Gastroesophageal sphincter (tissue), 4 donors: ENCODE data around the gene DCTPP1. TPM values are rescaled to one million over a fixed set of nuclear protein-coding genes. Genes with fewer than 3 reads are reported as not detected.

Experiments used
- ATAC-seq: fragments of 150-250 bp; one replicate; pipeline ENCODE4 v1.9.1; 2016; ENCODE audit warnings: mild to moderate bottlenecking, moderate library complexity
- H3K27ac ChIP-seq, 4 donors: fragments of 200-600 bp; sonication (generic) in 3 of 4; 1 replicate in 3 of 4; 2 replicates in 1 of 4; pipeline ENCODE4 v1.5.1; 2016 to 2019
- H3K27me3 ChIP-seq: fragments of 200-600 bp; sonication (generic); one replicate; pipeline ENCODE4 v1.5.1; 2019
- H3K36me3 ChIP-seq, 2 donors: fragments of 200-600 bp; sonication (generic); one replicate each; pipeline ENCODE4 v1.5.1; 2019; ENCODE audit warnings: control low read depth in 1 of 2
- H3K4me1 ChIP-seq, 3 donors: fragments of 200-600 bp; sonication (generic); 1 replicate in 2 of 3; 2 replicates in 1 of 3; pipeline ENCODE4 v1.5.1; 2016 to 2019; ENCODE audit warnings: control low read depth in 2 of 3
- H3K4me3 ChIP-seq, 2 donors: fragments of 200-600 bp; sonication (generic); one replicate each; pipeline ENCODE4 v1.5.1; 2019; ENCODE audit warnings: mild to moderate bottlenecking in 1 of 2, moderate library complexity in 1 of 2
- H3K9me3 ChIP-seq, 3 donors: fragments of 200-600 bp; sonication (generic); one replicate each; pipeline ENCODE4 v1.5.1; 2017 to 2019; ENCODE audit warnings: control low read depth in 2 of 3
- EP300 ChIP-seq: sonication (generic); formaldehyde crosslinking; IDR thresholded peaks from one replicate; pipeline ENCODE4 v1.6.1; 2017; ENCODE audit warnings: antibody characterized with exemption, mild to moderate bottlenecking
- POLR2A ChIP-seq, 2 donors: fragments of 450-650 bp; IDR thresholded peaks; one replicate each; pipeline ENCODE4 v1.6.1; 2017; ENCODE audit warnings: antibody characterized with exemption in 2 of 2, mild to moderate bottlenecking in 2 of 2, moderate library complexity in 1 of 2
- POLR2AphosphoS5 ChIP-seq: sonication (generic); formaldehyde crosslinking; IDR thresholded peaks from one replicate; pipeline ENCODE4 v1.6.1; 2017; ENCODE audit warnings: antibody characterized with exemption
- WGBS, 2 donors: methylation state at CpG; one replicate each; pipeline ENCODE4 v1.1.5; 2018; ENCODE audit warnings: low coverage in 1 of 2; 5-methylcytosine and 5-hydroxymethylcytosine counted together
- total RNA-seq, 4 donors: library from RNA; depleted of rRNA; stranded (reverse); fragments of >200 nt; gene quantifications; one replicate each; pipeline ENCODE4 v1.1.0, GENCODE V29; 2016
- TF ChIP-seq, protein P1 (sequence below), 4 experiments: fragments of 200-600 bp in 2 of 4; fragments of 450-650 bp in 2 of 4; sonication (generic) in 1 of 4; IDR thresholded peaks; one replicate each; pipeline ENCODE4 v1.5.1; 2017 to 2019; ENCODE audit warnings: antibody characterized with exemption in 4 of 4, mild to moderate bottlenecking in 2 of 4, moderate library complexity in 2 of 4

DCTPP1 gene
- total RNA-seq, 4 donors from 2014 or later = 10.9 to 17.4 (median 13.8) TPM

DNA sequence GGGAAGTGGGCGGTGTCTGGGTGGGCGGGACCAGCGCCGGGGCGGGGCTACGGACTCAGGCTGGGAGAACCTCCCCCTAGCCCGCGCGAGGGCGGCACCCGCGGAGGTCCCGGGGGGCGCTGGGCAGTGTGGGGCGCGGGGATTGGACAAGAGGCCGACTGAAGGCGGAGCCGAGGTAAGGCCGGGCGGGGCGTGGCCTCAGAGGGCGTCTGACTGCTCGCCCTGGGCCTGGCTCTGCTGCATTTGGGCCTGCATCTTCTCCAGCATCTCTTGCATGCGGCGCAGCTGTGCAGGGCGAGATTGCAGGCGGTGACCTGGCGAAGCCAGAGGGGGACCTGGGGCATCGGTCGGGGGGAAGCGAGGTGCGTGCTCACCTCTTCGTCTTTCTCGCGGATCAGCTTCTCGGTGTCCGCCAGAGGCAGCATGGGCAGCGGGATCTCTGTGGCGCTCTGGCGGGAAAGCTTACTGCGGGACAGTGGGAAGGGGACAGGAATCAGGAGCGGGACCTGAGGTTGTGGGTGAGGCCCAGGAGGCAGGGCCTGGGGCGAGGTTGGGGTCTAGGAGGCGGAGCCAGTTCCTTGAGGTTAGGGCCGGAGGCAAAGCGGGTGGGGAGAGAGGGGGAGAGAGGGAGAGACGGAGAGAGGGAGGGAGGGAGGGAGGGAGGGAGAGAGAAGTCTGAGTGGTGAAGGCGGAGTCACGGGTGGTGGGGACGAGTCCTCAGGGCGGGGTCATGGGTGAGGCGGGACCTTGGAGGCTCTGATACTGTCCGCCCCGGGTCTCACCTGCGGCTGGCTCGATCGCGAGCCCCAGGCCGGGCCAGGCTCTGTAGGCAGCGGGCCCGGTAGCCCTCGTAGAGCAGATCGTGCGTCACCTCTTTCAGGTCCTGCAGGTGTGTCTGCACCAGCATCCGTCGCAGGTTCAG lies 51.3 kb downstream of the DCTPP1 start:
- peak overlapping the region; percentile 44 to 68 for H3K4me3 ChIP-seq
- 0 to 20% methylated on average over 1 of the region's 67 CpGs for WGBS, 2 donors
- ATAC-seq = peak; percentile 95
- peak overlapping the region; percentile 90 to 100 (median 99) for H3K27ac ChIP-seq
- no peaks in the 10 kb centered on the region for H3K27me3 ChIP-seq
- TF ChIP-seq POLR2A (IDR thresholded peaks at IDR 0.05) (peak; percentile 39 to 42), POLR2AphosphoS5 (peak; percentile 43), EP300 (no peak)
- TF ChIP-seq, protein P1, sequence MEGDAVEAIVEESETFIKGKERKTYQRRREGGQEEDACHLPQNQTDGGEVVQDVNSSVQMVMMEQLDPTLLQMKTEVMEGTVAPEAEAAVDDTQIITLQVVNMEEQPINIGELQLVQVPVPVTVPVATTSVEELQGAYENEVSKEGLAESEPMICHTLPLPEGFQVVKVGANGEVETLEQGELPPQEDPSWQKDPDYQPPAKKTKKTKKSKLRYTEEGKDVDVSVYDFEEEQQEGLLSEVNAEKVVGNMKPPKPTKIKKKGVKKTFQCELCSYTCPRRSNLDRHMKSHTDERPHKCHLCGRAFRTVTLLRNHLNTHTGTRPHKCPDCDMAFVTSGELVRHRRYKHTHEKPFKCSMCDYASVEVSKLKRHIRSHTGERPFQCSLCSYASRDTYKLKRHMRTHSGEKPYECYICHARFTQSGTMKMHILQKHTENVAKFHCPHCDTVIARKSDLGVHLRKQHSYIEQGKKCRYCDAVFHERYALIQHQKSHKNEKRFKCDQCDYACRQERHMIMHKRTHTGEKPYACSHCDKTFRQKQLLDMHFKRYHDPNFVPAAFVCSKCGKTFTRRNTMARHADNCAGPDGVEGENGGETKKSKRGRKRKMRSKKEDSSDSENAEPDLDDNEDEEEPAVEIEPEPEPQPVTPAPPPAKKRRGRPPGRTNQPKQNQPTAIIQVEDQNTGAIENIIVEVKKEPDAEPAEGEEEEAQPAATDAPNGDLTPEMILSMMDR (IDR thresholded peaks at IDR 0.05) = peak in 2 of 4 experiments; percentile 27 to 40
- H3K4me1 ChIP-seq = peaks cover 0 to 46% (median 10%) of the 10 kb centered on the region in 3 donors
- H3K36me3 ChIP-seq = no peaks in the 10 kb centered on the region
- H3K9me3 ChIP-seq = no peaks in the 10 kb centered on the region

DNA sequence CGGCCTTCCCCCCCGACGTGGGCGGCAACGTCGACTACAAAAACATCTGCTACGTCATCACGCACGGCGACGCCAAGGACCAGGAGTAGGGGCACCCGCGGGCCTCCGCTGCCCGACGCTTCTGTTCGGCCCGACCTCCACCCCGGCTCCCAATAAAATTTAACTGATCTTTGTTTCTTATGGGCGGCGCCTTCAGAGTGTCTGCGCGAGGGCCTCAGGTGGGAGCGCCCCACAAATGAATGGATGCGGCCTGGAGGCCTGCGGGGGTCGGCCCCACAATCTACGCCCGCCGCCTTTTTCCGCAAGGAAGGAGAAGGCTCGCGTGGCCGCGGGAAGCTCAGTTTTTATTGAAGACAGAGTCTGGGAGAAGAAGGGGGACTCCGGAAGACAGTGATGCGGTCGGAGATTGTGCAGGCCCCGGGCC lies 52.0 kb downstream of the DCTPP1 start:
- Histone ChIP-seq H3K4me1 (peaks cover 0 to 41% (median 10%) of the 10 kb centered on the region in 3 donors), H3K4me3 (peak overlapping the region; percentile 44 to 68), H3K9me3 (no peaks in the 10 kb centered on the region), H3K36me3 (no peaks in the 10 kb centered on the region), H3K27me3 (no peaks in the 10 kb centered on the region), H3K27ac (peak overlapping the region; percentile 90 to 100 (median 99))
- peak; percentile 77 for ATAC-seq
- 0% methylated on average over 3 of the region's 39 CpGs; no CpG with 5 or more reads in 1 of the 2 donors for WGBS, 2 donors
- TF ChIP-seq POLR2AphosphoS5 = peak; percentile 81
- TF ChIP-seq, protein P1 (IDR thresholded peaks at IDR 0.05) = peak in 1 of 4 experiments; percentile 10
- TF ChIP-seq POLR2A (IDR thresholded peaks at IDR 0.05) = peak; percentile 58 to 79
- TF ChIP-seq EP300 = no peak

DNA sequence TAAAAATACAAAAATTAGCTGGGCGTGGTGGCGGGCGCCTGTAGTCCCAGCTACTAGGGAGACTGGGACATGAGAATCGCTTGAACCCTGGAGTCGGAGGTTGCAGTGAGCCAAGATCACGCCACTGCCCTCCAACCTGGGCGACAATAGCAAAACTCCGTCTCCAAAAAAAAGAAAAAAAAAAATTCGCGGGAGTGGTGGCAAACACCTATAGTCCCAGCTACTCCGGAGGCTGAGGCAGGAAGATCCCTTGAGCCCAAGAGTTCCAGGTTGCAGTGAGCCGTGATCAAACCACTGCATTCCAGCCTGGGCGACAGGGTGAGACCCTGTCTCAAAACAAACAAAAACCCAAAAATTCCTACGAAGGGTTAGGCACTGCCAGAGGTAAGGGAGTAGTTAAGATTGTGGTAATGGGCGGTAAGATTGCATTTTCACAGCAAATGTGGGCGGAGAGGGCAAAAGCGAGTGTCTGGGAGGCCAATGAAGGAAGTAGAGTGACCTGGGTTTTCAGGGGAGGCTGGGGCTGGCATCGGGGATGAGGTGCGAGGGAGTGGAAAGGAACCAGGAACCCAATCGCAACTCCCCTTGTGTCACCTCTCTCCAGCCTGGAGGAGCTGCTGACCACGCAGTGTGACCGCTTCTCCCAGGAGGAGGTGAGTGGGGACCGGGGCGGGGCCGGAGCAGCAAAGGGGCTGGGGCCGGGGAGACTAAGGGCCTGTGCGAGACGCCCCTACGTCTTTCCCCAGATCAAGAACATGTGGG lies 52.6 kb downstream of the DCTPP1 start:
- 38 to 41% methylated on average over 11 to 16 of the region's 29 CpGs for WGBS, 2 donors
- H3K9me3 ChIP-seq = no peaks in the 10 kb centered on the region
- no peak for ATAC-seq
- TF ChIP-seq, protein P1 (IDR thresholded peaks at IDR 0.05) = no peak
- TF ChIP-seq POLR2AphosphoS5 = no peak
- TF ChIP-seq POLR2A (IDR thresholded peaks at IDR 0.05) = no peak
- TF ChIP-seq EP300 = no peak
- H3K27me3 ChIP-seq = no peaks in the 10 kb centered on the region
- no peaks in the 10 kb centered on the region for H3K36me3 ChIP-seq
- H3K27ac ChIP-seq = peak overlapping the region; percentile 90 to 100 (median 99)
- peaks cover 0 to 35% (median 10%) of the 10 kb centered on the region in 3 donors for H3K4me1 ChIP-seq
- H3K4me3 ChIP-seq = peak overlapping the region; percentile 44 to 68

DNA sequence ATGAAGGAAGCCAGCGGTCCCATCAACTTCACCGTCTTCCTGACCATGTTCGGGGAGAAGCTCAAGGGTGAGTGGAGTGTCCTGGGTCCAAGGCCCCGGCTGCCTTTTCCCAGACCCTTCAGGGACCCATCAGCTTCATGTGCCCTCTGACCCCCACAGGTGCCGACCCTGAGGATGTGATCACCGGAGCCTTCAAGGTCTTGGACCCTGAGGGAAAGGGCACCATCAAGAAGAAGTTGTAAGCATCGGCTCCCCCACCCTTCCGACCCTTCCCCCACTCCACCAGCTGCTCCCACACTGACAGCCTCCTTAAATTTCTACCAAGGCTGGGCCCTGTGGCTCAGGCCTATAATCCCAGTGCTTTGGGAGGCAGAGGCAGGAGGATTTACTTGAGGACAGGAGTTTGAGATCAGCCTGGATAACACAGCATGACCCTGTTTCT lies 53.3 kb downstream of the DCTPP1 start:
- no peaks in the 10 kb centered on the region for H3K9me3 ChIP-seq
- WGBS, 2 donors = no CpG with 5 or more reads among the region's 8 CpGs
- H3K27me3 ChIP-seq = no peaks in the 10 kb centered on the region
- peak overlapping the region in 3 of 4 donors; percentile 98 to 100 (median 100) for H3K27ac ChIP-seq
- ATAC-seq = no peak
- no peak for TF ChIP-seq POLR2A (IDR thresholded peaks at IDR 0.05)
- TF ChIP-seq EP300 = no peak
- TF ChIP-seq, protein P1 (IDR thresholded peaks at IDR 0.05) = no peak
- no peak for TF ChIP-seq POLR2AphosphoS5
- no peak overlapping the region for H3K4me3 ChIP-seq
- peaks cover 0 to 36% (median 10%) of the 10 kb centered on the region in 3 donors for H3K4me1 ChIP-seq
- no peaks in the 10 kb centered on the region for H3K36me3 ChIP-seq
